Measurements from ENCODE around the gene CDK4.
A peak's percentile ranks its signal among the peaks of the same experiment; 100 is the strongest.

DNA sequence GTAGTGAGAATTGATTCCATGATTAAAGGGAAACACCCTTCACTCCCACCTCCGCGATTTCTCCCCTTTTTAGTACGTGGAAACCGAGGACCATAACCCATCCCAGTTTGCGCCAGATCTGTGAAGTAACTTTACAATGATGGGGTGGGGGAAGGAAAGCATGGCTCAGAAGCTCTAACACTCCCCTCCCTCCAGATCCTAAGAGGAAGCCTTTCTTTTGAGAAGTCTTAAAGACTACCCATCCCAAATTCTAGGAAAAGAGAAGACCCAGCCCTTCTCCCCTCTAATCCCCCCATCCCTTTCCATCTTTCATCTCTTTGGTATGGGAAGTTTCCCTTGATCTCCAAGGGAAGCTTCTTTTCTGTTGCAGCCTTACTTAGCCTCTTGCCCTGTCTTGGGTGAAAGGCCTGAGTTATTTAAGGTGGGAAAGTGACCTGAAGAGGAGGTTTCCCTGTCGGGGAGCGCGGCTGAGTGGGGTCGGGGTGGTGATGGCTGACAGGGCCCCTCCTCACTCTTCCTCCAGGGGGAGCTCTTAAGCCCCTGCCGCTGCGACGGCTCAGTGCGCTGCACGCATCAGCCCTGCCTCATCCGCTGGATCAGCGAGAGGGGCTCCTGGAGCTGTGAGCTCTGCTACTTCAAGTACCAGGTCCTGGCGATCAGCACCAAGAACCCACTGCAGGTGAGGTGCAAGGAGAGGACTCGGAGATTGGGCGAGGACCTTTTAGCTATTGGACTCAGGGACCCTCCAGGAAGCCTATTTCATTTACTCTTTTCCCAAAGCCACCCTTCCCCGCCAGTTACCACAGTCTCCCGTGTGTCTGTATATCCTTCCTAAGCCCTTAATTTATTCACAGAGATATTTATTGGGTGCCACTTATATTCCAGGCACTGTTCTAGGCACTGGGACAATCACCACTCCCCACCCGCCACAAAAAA, 4.6 kb upstream of the CDK4 start:
- TF ChIP-seq, protein P1, sequence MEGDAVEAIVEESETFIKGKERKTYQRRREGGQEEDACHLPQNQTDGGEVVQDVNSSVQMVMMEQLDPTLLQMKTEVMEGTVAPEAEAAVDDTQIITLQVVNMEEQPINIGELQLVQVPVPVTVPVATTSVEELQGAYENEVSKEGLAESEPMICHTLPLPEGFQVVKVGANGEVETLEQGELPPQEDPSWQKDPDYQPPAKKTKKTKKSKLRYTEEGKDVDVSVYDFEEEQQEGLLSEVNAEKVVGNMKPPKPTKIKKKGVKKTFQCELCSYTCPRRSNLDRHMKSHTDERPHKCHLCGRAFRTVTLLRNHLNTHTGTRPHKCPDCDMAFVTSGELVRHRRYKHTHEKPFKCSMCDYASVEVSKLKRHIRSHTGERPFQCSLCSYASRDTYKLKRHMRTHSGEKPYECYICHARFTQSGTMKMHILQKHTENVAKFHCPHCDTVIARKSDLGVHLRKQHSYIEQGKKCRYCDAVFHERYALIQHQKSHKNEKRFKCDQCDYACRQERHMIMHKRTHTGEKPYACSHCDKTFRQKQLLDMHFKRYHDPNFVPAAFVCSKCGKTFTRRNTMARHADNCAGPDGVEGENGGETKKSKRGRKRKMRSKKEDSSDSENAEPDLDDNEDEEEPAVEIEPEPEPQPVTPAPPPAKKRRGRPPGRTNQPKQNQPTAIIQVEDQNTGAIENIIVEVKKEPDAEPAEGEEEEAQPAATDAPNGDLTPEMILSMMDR (IDR thresholded peaks at IDR 0.05), result peak; percentile 93
- TF ChIP-seq ZFX (IDR thresholded peaks at IDR 0.05; ENCODE audit: borderline replicate concordance), result no peak
